K562 (cell line): ENCODE measurements around the gene SPSB1. TPM values are rescaled to one million over a fixed set of nuclear protein-coding genes. Genes with fewer than 3 reads are reported as not detected.

Experiments used
- ATAC-seq: fragments of 200-7000 bp; cut with Tn5 transposase; 3 replicates; pipeline ENCODE4 v1.9.1; 2020; ENCODE audit warnings: moderate library complexity
- BruUV-seq: library from RNA; stranded (reverse); fragments of 400-500 nt; replicated peaks from 2 replicates; lab custom pipeline; 2021; lab: Mats Ljungman, UMichigan
- CTCF ChIA-PET: fragments of 300-600 bp; formaldehyde crosslinking; extraction: SDS; loops from one replicate; lab custom pipeline; 2021; ENCODE audit warnings: low intra/inter-chr PET ratio; lab: Yijun Ruan, JAX
- POLR2A ChIA-PET: fragments of 300-600, 350-650 bp; sonication (Branson Sonifier 250); formaldehyde crosslinking; extraction: SDS; loops from one replicate; lab custom pipeline; 2021; ENCODE audit warnings: antibody characterized with exemption, inconsistent platforms; lab: Yijun Ruan, JAX
- DNase-seq, 4 experiments: peaks; one replicate each; pipeline versions ENCODE4 v3.0.0 to v3.0.0-alpha.2; 2011 to 2018; ENCODE audit warnings: low spot score in 3 of 4, mixed read lengths in 3 of 4; ENCODE audit errors: extremely low read depth in 1 of 4
- FAIRE-seq: peaks from 2 replicates; lab custom pipeline; 2011; peaks lifted over from hg19 to GRCh38; lab: Jason Lieb, UNC
- H2AFZ ChIP-seq: 2 replicates; pipeline ENCODE4 v1.6.0; 2011; ENCODE audit warnings: low read depth, low read length, control low read depth, inconsistent platforms
- H3K27ac ChIP-seq: fragments of 200-600 bp; 3 replicates; pipeline ENCODE4 v1.8.0; 2011; ENCODE audit warnings: low read depth, mild to moderate bottlenecking, control low read depth, inconsistent platforms, low read length, moderate library complexity, mixed read lengths; ENCODE audit errors: extremely low read depth
- H3K27me3 ChIP-seq, 2 experiments: fragments of 300-600 bp in 1 of 2; 2 replicates in 1 of 2; 3 replicates in 1 of 2; pipeline versions ENCODE4 v1.6.0 to v1.8.0; 2011; ENCODE audit warnings: inconsistent platforms in 2 of 2, low read length in 2 of 2, mild to moderate bottlenecking in 1 of 2, mixed read lengths in 1 of 2, moderate library complexity in 1 of 2; ENCODE audit not compliant: control insufficient read depth in 2 of 2, insufficient read depth in 2 of 2
- H3K36me3 ChIP-seq: fragments of 300-600 bp; 3 replicates; pipeline ENCODE4 v1.8.0; 2011; ENCODE audit warnings: mild to moderate bottlenecking, low read length, inconsistent platforms; ENCODE audit not compliant: control insufficient read depth, insufficient read depth
- H3K4me1 ChIP-seq, 2 experiments: fragments of 200-600 bp in 1 of 2; replicated peaks in 1 of 2; 2 replicates in 1 of 2; 3 replicates in 1 of 2; pipeline versions ENCODE4 v1.5.1 to v1.8.0; 2011; ENCODE audit warnings: inconsistent platforms in 2 of 2, low read length in 2 of 2, mild to moderate bottlenecking in 1 of 2, mixed read lengths in 1 of 2, moderate library complexity in 1 of 2; ENCODE audit not compliant: control insufficient read depth in 2 of 2, insufficient read depth in 2 of 2
- H3K4me2 ChIP-seq: 2 replicates; pipeline ENCODE4 v1.6.1; 2011; ENCODE audit warnings: low read length, control low read depth, inconsistent platforms, mixed read lengths; ENCODE audit not compliant: insufficient read depth
- H3K4me3 ChIP-seq: fragments of 200-600 bp; sonication (generic), shearing (Covaris generic); 2 replicates; pipeline ENCODE4 v1.5.1; 2016; ENCODE audit warnings: control low read depth, inconsistent platforms
- H3K79me2 ChIP-seq: fragments of 200-600 bp; 3 replicates; pipeline ENCODE4 v1.8.0; 2011; ENCODE audit warnings: low read length, inconsistent platforms; ENCODE audit not compliant: control insufficient read depth, insufficient read depth
- H3K9ac ChIP-seq, 2 experiments: 2 replicates each; pipeline versions ENCODE4 v1.6.0 to v1.6.1; 2011; ENCODE audit warnings: low read depth in 2 of 2, low read length in 2 of 2, control low read depth in 1 of 2, inconsistent platforms in 1 of 2, mild to moderate bottlenecking in 1 of 2, mixed read lengths in 1 of 2; ENCODE audit not compliant: insufficient read depth in 1 of 2
- H3K9me1 ChIP-seq: one replicate; pipeline ENCODE4 v1.6.0; 2011; ENCODE audit warnings: inconsistent platforms, mild to moderate bottlenecking, low read length, moderate library complexity; ENCODE audit not compliant: control insufficient read depth, insufficient read depth
- H3K9me3 ChIP-seq: replicated peaks from 2 replicates; pipeline ENCODE4 v1.5.1; 2011; ENCODE audit warnings: low read depth, low read length, inconsistent platforms; ENCODE audit not compliant: control insufficient read depth, insufficient read depth
- H4K20me1 ChIP-seq: replicated peaks from 2 replicates; pipeline ENCODE4 v1.6.1; 2011; ENCODE audit warnings: low read length, inconsistent platforms, mixed read lengths; ENCODE audit not compliant: control insufficient read depth, insufficient read depth
- ARHGAP35 ChIP-seq: fragments of 450-650 bp; IDR thresholded peaks from 2 replicates; pipeline ENCODE4 v1.6.1; 2018; ENCODE audit not compliant: partially characterized antibody
- E2F1 ChIP-seq: sonication (generic); formaldehyde crosslinking; IDR thresholded peaks from 2 replicates; pipeline ENCODE4 v1.8.1; 2023; ENCODE audit warnings: mild to moderate bottlenecking, missing genetic modification reagents, moderate library complexity
- PBX2 ChIP-seq, 2 experiments: IDR thresholded peaks in 1 of 2; conservative IDR thresholded peaks in 1 of 2; 2 replicates each; pipeline ENCODE4 v1.6.1; 2016; ENCODE audit warnings: low read depth in 2 of 2, mild to moderate bottlenecking in 1 of 2, missing compliant biosample characterization in 1 of 2, missing genetic modification characterization in 1 of 2, moderate library complexity in 1 of 2
- PHF21A ChIP-seq: fragments of 450-650 bp; IDR thresholded peaks from 2 replicates; pipeline ENCODE4 v1.6.1; 2017; ENCODE audit warnings: low read depth, borderline replicate concordance
- RB1 ChIP-seq: fragments of 450-650 bp; IDR thresholded peaks from 2 replicates; pipeline ENCODE4 v1.6.1; 2017; ENCODE audit warnings: low read depth, mild to moderate bottlenecking
- TEAD2 ChIP-seq: fragments of 450-650 bp; IDR thresholded peaks from 2 replicates; pipeline ENCODE4 v1.6.1; 2016; ENCODE audit warnings: missing genetic modification characterization, control low read depth, missing compliant biosample characterization
- YY1 ChIP-seq, 3 experiments: IDR thresholded peaks; 2 replicates each; pipeline ENCODE4 v1.6.1; 2011; ENCODE audit warnings: low read length in 2 of 3, mild to moderate bottlenecking in 2 of 3, moderate library complexity in 2 of 3, borderline replicate concordance in 1 of 3, control low read depth in 1 of 3, low read depth in 1 of 3; ENCODE audit not compliant: insufficient read depth in 3 of 3, insufficient replicate concordance in 2 of 3, control insufficient read depth in 1 of 3, insufficient read length in 1 of 3; ENCODE audit errors: extremely low read depth in 1 of 3
- WGBS: fragments of 100-300 bp; shearing (Covaris generic); methylation state at CpG from one replicate; pipeline ENCODE4 v1.1.6; 2016; ENCODE audit warnings: low coverage, mixed read lengths; ENCODE audit not compliant: insufficient coverage; ENCODE audit errors: missing lambda C conversion rate; 5-methylcytosine and 5-hydroxymethylcytosine counted together
- in situ Hi-C: fragments of 300-500 bp; cut with MboI; formaldehyde crosslinking; loops from 4 replicates; pipeline ENCODE4 v1.15.0; 2018; ENCODE audit warnings: inconsistent platforms, mixed read lengths
- intact Hi-C: fragments of 100-400 bp; cut with micrococcal nuclease; formaldehyde crosslinking; loops from 2 replicates; pipeline ENCODE4 v1.14.2; 2022
- polyA plus RNA-seq, 8 experiments: library from polyadenylated mRNA; depleted of rRNA in 4 of 8; stranded (reverse) in 5 of 8; unstranded in 3 of 8; fragments of >200 nt; fragmentation: Nextera tagmentation in 2 of 8; fragmentation: Illumina TruSeq in 1 of 8; extraction: Ambion mirVana in 2 of 8; extraction: Trizol in 1 of 8; gene quantifications; 2 replicates each; pipeline versions ENCODE4 v1.2.1 to v1.2.3, GENCODE V29; 2011 to 2014; ENCODE audit warnings: inconsistent platforms in 1 of 8, missing spikeins in 1 of 8
- total RNA-seq, 7 experiments: library from RNA; depleted of rRNA in 6 of 7; stranded (reverse); fragments of >200 nt in 6 of 7; fragmentation: Illumina TruSeq in 2 of 7; extraction: Trizol in 2 of 7; gene quantifications; 2 replicates each; pipeline versions ENCODE4 v1.2.1 to v1.2.3, GENCODE V29; 2011 to 2021; ENCODE audit warnings: low replicate concordance in 1 of 7

The SPSB1 gene
- total and polyA plus RNA-seq, 9 of the 15 experiments (the other 6 are each of a cell fraction or from before 2014, with no cell fraction given) = 0.06 to 0.35 (median 0.14) TPM; not detected in 6

DNA sequence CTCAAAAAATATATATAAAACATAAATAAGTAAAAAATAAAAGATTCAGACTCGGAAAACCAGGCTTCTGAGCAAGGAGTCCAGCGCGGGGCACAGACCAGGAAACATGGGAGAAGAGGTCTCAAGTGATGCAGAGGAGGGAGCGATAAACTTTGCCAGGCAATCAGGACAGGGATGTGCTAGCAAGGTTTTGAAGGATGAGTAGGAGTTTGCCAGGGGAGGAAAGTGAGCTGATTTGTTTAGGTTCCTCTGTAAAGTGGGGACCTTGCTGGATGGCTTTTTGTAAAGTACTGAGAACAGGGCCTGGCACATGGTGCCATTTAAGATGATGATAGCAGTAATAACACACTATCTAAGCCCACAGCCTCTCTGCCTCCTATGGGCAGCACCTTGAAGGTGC, 86.1 kb downstream of the SPSB1 start:
- peaks cover 0 to 12% of the 10 kb centered on the region in 2 experiments; a peak in 2 of 5 replicates for H3K4me1 ChIP-seq
- H3K27ac ChIP-seq = no peak overlapping the region
- H3K9me1 ChIP-seq = peaks cover 4% of the 10 kb centered on the region
- in situ Hi-C loops = no loop called here
- no peaks in the 10 kb centered on the region for H3K36me3 ChIP-seq
- no peak for ATAC-seq
- 13% methylated on average over 4 of the region's 4 CpGs for WGBS
- H2AFZ ChIP-seq = no peak overlapping the region
- H3K9ac ChIP-seq = no peak overlapping the region
- TF ChIP-seq YY1 (IDR thresholded peaks at IDR 0.05; ENCODE audit: borderline replicate concordance in 1 of 3, control insufficient read depth in 1 of 3, extremely low read depth in 1 of 3, insufficient read depth in 3 of 3, insufficient read length in 1 of 3, insufficient replicate concordance in 2 of 3, low read depth in 1 of 3, low read length in 2 of 3) (no peak), PHF21A (no peak), PBX2 (CRISPR knock-in tag; IDR thresholded peaks at IDR 0.05; ENCODE audit: low read depth) (no peak), PBX2 (tag; conservative IDR thresholded peaks at IDR 0.05; ENCODE audit: low read depth) (no peak), E2F1 (CRISPR knock-in tag) (no peak), RB1 (no peak), ARHGAP35 (no peak), TEAD2 (tag) (no peak)
- BruUV-seq = no TSS peak
- FAIRE-seq = no peak
- H4K20me1 ChIP-seq = peaks cover 20% of the 10 kb centered on the region
- H3K4me2 ChIP-seq = no peak overlapping the region
- CTCF ChIA-PET = no interaction called here
- no peak overlapping the region for H3K4me3 ChIP-seq
- H3K27me3 ChIP-seq = peaks cover 54 to 92% of the 10 kb centered on the region in 2 experiments; a peak in 4 of 5 replicates
- POLR2A ChIA-PET = no interaction called here
- no peaks in the 10 kb centered on the region for H3K79me2 ChIP-seq
- no peaks in the 10 kb centered on the region for H3K9me3 ChIP-seq
- intact Hi-C loops = no loop called here
- no peak for DNase-seq
